RWPE1 (cell line): ENCODE measurements around the gene RASEF.

Experiments used
- CTCF ChIA-PET: fragments of 350-600 bp; sonication (Branson Sonifier 250); formaldehyde crosslinking; extraction: SDS; loops from one replicate; lab custom pipeline; 2021; lab: Yijun Ruan, JAX
- POLR2A ChIA-PET: fragments of 400-600 bp; formaldehyde crosslinking; extraction: SDS; loops from one replicate; lab custom pipeline; 2020; ENCODE audit warnings: antibody characterized with exemption; ENCODE audit not compliant: low non-redundant PET; lab: Yijun Ruan, JAX
- DNase-seq: peaks from one replicate; pipeline ENCODE4 v3.0.0; 2012; ENCODE audit warnings: low spot score
- H3K27ac ChIP-seq: fragments of 450-650 bp; 2 replicates; pipeline ENCODE4 v1.5.1; 2017
- TF ChIP-seq, protein P1 (sequence below): fragments of 450-650 bp; conservative IDR thresholded peaks from 2 replicates; pipeline ENCODE4 v1.5.1; 2017; ENCODE audit warnings: low read depth, mild to moderate bottlenecking

Gene RASEF

DNA sequence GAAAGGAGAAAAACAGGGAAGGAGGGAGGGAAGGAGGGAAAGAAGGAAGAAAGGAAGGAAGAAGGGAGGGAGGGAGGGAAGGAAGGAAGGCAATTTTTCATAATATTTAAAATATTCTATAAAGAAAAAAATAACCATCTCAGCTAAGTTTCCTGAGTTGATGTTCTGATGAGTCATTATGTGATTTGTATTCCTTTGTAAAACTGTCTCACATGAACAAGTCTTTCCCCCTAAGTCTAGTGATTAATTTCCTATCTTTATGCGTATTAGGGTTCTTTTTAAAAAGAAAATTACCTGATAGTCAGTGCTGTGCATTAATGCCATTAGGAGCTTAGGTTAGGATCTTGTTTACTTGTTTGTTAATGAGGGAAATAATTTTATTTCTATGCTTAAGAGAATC lies 94.1 kb downstream of the RASEF start:
- ChIA-PET CTCF (interaction anchor here (2.0 kb wide), 1 partner anchor 7 kb away, joined by 8 read pairs; no protein-coding TSS in a partner anchor), POLR2A (no interaction called here)
- no peak overlapping the region for H3K27ac ChIP-seq
- DNase-seq: no peak
- TF ChIP-seq, protein P1, sequence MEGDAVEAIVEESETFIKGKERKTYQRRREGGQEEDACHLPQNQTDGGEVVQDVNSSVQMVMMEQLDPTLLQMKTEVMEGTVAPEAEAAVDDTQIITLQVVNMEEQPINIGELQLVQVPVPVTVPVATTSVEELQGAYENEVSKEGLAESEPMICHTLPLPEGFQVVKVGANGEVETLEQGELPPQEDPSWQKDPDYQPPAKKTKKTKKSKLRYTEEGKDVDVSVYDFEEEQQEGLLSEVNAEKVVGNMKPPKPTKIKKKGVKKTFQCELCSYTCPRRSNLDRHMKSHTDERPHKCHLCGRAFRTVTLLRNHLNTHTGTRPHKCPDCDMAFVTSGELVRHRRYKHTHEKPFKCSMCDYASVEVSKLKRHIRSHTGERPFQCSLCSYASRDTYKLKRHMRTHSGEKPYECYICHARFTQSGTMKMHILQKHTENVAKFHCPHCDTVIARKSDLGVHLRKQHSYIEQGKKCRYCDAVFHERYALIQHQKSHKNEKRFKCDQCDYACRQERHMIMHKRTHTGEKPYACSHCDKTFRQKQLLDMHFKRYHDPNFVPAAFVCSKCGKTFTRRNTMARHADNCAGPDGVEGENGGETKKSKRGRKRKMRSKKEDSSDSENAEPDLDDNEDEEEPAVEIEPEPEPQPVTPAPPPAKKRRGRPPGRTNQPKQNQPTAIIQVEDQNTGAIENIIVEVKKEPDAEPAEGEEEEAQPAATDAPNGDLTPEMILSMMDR: no peak

DNA sequence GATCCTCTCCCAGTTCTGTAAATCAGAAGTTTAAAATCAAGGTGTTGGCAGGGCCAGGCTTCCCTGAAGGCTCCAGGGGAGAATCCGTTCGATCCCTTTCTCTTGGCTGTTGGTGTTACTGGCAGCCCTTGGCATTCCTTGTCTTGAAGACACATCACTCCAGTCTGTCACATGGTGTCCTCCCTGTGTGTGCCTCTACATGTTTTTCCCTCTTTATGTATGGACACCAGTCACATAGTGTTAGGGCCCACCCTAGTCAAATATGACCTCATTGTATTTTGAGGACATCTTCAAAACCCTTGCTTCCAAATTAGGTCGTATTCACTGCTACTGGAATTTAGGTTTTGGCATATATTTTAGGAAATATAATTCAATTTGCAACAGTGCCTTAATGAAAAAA lies 94.6 kb downstream of the RASEF start:
- DNase-seq: no peak
- no peak overlapping the region for H3K27ac ChIP-seq
- ChIA-PET CTCF (interaction anchor here (0.6 kb wide), 1 partner anchor 893 kb away, joined by 3 read pairs; no protein-coding TSS in a partner anchor), POLR2A (no interaction called here)
- TF ChIP-seq, protein P1: no peak

DNA sequence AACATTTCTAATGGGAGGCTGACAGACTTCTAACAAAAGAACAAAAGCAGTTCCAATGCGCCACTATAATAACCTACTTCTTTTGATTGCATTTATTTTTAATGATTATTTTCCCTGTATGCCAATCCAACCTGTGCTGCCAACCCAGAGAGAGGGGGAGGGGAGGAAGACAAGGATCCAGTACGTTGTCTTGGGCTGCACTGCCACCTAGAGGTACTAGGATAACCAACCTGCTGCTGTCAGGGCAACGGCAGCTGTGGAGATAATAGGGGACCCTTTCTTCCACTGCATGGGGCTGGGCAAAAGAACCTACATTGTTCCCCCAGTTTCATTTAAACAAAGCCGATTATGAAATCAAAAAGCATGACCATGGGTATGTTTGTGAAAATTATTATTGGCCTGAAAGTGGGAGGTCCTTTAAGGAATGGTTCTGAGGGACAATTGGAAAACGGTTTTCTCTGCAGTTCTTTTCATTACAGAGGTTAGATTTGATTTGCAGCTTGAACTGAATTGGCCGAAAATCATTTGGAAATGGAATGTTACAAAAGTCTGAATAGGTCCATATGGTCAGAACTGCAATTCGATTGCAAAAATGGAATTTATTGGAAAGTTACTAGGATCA lies 101.3 kb downstream of the RASEF start:
- TF ChIP-seq, protein P1: peak; percentile 74
- DNase-seq: peak; percentile 89
- ChIA-PET POLR2A (interaction anchor here (0.6 kb wide), 1 partner anchor 68 kb away, joined by 4 read pairs; no protein-coding TSS in a partner anchor), CTCF (interaction anchor here (0.5 to 1.3 kb wide), 12 partner anchors 8 to 1398 kb away, joined by 3 to 8 read pairs (median 3); no protein-coding TSS in a partner anchor)
- H3K27ac ChIP-seq: no peak overlapping the region

DNA sequence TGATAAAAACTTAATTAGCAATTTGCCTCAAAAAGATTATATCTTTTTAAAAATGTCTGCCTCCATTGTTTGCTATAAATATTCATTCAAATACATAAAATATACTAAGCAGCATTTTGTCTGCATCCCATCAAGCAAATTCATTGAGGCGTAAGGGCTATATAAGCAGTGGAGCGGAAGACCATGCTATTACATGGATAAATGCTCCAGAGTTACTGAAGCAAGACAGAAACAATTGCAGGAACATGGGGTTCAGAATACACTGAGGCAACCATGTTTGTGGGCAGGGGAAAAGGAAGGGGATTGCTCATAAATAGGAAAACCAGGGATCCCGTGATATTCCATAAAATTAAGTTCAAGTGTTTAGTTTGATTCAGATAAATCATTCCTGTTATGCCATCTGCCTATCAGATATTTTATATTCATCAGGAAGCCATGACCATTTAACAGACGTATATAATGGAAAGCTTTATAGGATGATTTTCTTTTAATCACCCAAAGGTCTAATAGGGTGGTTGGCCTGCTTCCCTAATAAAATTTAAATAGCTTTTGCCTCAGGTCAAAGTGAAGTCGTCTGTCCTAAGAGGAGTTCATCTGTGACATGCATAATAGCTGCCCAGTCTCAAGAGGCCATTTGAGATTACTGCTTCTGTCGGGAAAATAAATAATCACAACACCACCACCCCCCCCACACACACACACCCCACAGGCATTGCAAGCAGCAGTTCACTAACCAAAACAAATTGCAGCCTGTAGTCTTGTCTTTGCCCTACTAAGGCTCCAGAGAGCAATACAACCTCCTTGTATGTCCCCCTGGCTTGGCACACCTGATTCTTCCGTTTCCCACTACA lies 105.2 kb downstream of the RASEF start:
- ChIA-PET CTCF (interaction anchor here (1.6 kb wide), 1 partner anchor 1059 kb away, joined by 3 read pairs; no protein-coding TSS in a partner anchor), POLR2A (no interaction called here)
- TF ChIP-seq, protein P1: no peak
- DNase-seq: no peak
- no peak overlapping the region for H3K27ac ChIP-seq

DNA sequence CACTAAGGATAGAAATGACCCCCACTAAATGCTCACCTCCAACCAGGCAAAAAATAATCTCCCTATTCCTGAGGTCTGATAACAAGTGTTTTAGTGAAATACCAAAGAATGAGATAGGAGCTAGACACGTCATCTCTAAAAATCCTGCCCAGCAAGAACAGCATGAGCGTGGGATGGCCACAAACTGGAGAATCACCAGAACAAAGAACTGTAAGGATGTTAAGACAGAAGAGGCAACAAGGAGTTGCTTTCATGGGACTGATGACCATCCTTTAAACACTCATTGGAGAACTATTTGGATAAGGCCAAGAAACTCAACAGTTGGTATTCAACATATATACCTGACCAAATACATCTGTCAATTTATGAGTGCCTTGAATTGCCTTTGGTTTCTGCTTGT lies 113.7 kb downstream of the RASEF start:
- CTCF ChIA-PET: no interaction called here
- no peak overlapping the region for H3K27ac ChIP-seq
- POLR2A ChIA-PET: no interaction called here
- no peak for DNase-seq
- TF ChIP-seq, protein P1: no peak

DNA sequence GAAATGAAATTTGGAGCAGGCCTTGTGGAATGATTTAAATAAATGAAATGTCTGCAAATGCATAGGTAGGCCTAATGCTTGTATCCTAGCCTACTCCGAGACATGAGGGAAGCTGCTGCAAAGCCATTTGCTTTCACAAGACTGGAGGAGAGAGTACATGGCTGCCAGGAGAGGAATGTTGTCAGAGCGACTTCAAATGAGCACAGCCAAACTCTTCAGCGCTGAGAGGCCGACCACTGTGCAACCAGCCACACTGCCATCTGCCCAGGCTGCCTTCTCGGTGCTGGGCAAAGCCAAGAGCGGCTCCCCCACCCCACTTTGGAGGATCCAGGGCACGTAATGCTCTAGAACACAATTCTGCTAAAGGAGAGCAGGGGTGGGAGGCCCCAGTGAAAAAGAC lies 122.6 kb downstream of the RASEF start:
- H3K27ac ChIP-seq: no peak overlapping the region
- TF ChIP-seq, protein P1: no peak
- CTCF ChIA-PET: no interaction called here
- POLR2A ChIA-PET: no interaction called here
- no peak for DNase-seq
